ENCODE data around the gene HOXC10.

DNA sequence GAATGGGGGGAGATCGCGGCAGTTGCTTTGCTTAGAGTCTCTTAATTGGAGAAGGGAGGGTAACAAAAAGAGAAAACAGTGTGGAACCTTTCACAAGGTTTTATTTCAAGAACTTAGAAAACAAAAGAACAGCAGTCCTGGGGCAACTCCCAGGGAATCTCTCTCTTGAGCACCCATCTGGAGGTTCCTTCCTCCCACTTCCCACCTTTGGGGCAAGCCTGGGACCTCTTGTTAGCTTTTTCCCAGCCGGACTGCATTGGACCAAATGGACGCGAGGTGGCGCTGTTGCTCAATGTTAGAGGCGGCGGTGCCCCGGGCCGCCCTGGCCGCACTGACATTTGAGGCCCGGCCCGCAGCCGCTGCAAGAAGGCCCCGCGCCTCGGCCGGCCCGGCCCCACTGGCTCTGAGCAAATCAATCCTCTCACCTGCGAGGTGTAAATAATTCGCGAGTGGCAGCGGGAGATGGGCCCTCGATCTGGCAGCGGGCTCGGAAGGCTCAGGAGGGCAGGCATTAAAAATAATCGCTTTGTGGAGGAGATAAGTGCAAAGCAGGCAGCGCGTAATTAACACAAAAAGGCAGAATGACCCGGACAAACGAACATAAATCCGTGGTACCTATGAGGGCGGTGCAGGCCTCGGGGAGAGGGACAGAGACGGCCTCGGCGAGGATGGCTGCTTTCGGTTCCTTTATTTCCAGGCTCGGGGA, 21.1 kb downstream of the HOXC10 start:
- TF ChIP-seq, protein P1, sequence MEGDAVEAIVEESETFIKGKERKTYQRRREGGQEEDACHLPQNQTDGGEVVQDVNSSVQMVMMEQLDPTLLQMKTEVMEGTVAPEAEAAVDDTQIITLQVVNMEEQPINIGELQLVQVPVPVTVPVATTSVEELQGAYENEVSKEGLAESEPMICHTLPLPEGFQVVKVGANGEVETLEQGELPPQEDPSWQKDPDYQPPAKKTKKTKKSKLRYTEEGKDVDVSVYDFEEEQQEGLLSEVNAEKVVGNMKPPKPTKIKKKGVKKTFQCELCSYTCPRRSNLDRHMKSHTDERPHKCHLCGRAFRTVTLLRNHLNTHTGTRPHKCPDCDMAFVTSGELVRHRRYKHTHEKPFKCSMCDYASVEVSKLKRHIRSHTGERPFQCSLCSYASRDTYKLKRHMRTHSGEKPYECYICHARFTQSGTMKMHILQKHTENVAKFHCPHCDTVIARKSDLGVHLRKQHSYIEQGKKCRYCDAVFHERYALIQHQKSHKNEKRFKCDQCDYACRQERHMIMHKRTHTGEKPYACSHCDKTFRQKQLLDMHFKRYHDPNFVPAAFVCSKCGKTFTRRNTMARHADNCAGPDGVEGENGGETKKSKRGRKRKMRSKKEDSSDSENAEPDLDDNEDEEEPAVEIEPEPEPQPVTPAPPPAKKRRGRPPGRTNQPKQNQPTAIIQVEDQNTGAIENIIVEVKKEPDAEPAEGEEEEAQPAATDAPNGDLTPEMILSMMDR (IDR thresholded peaks at IDR 0.05; ENCODE audit: low read depth, low read length, poor library complexity, severe bottlenecking): peak; percentile 96
- TF ChIP-seq EZH2phosphoT487 (IDR thresholded peaks at IDR 0.05; ENCODE audit: borderline replicate concordance, low read length): 0 out of 2 replicates have a peak, but pooled peaks have one; percentile 43

Measured in DOHH2 (cell line).